ENCODE data around the gene SMAD6.

The SMAD6 gene

GRCh38 chr15:66737243-66738010 is 35.4 kb downstream of the SMAD6 start:
- in situ Hi-C loops (cut with MboI; ENCODE audit: low pct_unique_long_range_greater_than_20kb, low sequenced_read_pairs, unreplicated experiment): no loop called here
- no peak for DNase-seq (ENCODE audit: low spot score)
- TF ChIP-seq CTCF (IDR thresholded peaks at IDR 0.05; ENCODE audit: extremely low read depth, insufficient read depth, missing control alignments): no peak

GRCh38 chr15:66738116-66738515 is 36.1 kb downstream of the SMAD6 start:
- no peak for DNase-seq (ENCODE audit: low spot score)
- in situ Hi-C loops (cut with MboI; ENCODE audit: low pct_unique_long_range_greater_than_20kb, low sequenced_read_pairs, unreplicated experiment): no loop called here
- no peak for TF ChIP-seq CTCF (IDR thresholded peaks at IDR 0.05; ENCODE audit: extremely low read depth, insufficient read depth, missing control alignments)

DNA sequence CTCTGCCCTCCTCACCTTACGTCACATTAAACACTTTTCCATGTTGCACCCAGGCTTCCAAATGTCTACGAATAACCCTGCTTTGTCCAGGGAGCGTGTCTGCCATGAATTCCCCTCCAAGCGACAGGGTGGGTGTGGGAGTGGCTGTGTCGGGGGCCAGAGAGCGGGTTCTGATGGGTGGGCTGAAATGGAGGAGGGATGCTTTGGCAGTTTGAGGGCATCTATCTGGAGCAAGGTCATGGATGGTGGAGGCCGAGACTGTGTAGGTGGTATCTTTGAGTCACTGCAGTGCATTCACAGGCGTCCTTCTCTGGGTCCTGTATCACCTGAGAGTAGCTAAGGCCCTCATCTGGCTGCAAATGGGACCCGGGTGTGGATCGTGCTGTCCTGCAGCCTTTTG is 36.6 kb downstream of the SMAD6 start:
- DNase-seq (ENCODE audit: low spot score): no peak
- in situ Hi-C loops (cut with MboI; ENCODE audit: low pct_unique_long_range_greater_than_20kb, low sequenced_read_pairs, unreplicated experiment): no loop called here
- TF ChIP-seq CTCF (IDR thresholded peaks at IDR 0.05; ENCODE audit: extremely low read depth, insufficient read depth, missing control alignments): no peak

- in situ Hi-C loops (cut with MboI; ENCODE audit: low pct_unique_long_range_greater_than_20kb, low sequenced_read_pairs, unreplicated experiment): no loop called here
- no peak for TF ChIP-seq CTCF (IDR thresholded peaks at IDR 0.05; ENCODE audit: extremely low read depth, insufficient read depth, missing control alignments)
- DNase-seq (ENCODE audit: low spot score): no peak
Measured at GRCh38 chr15:66739287-66739686, 37.3 kb downstream of the SMAD6 start.

- DNase-seq (ENCODE audit: low spot score): no peak
- in situ Hi-C loops (cut with MboI; ENCODE audit: low pct_unique_long_range_greater_than_20kb, low sequenced_read_pairs, unreplicated experiment): no loop called here
- no peak for TF ChIP-seq CTCF (IDR thresholded peaks at IDR 0.05; ENCODE audit: extremely low read depth, insufficient read depth, missing control alignments)
Measured at GRCh38 chr15:66740802-66741201, 38.8 kb downstream of the SMAD6 start.

- in situ Hi-C loops (cut with MboI; ENCODE audit: low pct_unique_long_range_greater_than_20kb, low sequenced_read_pairs, unreplicated experiment): no loop called here
- no peak for DNase-seq (ENCODE audit: low spot score)
- no peak for TF ChIP-seq CTCF (IDR thresholded peaks at IDR 0.05; ENCODE audit: extremely low read depth, insufficient read depth, missing control alignments)
Measured at GRCh38 chr15:66741646-66742045, 39.6 kb downstream of the SMAD6 start.
